Endothelial cell of umbilical vein (primary cell): ENCODE measurements around the gene RELCH. TPM values are rescaled to one million over a fixed set of nuclear protein-coding genes. Genes with fewer than 3 reads are reported as not detected.

Experiments
- BruUV-seq: library from RNA; stranded (reverse); fragments of 400-500 nt; replicated peaks from 2 replicates; lab custom pipeline; 2021; lab: Mats Ljungman, UMichigan
- CTCF ChIA-PET: fragments of 300-600, 350-600 bp; sonication (Branson Sonifier 250); formaldehyde crosslinking; loops from one replicate; lab custom pipeline; 2021; ENCODE audit warnings: antibody characterized with exemption, inconsistent platforms; lab: Charles Lee
- POLR2A ChIA-PET: fragments of 300-600, 350-600 bp; sonication (Branson Sonifier 250); formaldehyde crosslinking; loops from one replicate; lab custom pipeline; 2021; ENCODE audit warnings: antibody characterized with exemption, inconsistent platforms; lab: Charles Lee
- DNase-seq: peaks from one replicate; pipeline ENCODE4 v3.0.0-alpha.2; 2011; ENCODE audit warnings: low read depth, low spot score
- FAIRE-seq: peaks from 2 replicates; lab custom pipeline; 2011; peaks lifted over from hg19 to GRCh38; lab: Jason Lieb, UNC
- H2AFZ ChIP-seq: 2 replicates; pipeline ENCODE4 v1.6.0; 2012; ENCODE audit warnings: low read depth, low read length, control low read depth, inconsistent platforms
- H3K27ac ChIP-seq: 2 replicates; pipeline ENCODE4 v1.5.1; 2011; ENCODE audit warnings: low read depth, mild to moderate bottlenecking, control low read depth, low read length, moderate library complexity; ENCODE audit not compliant: insufficient read depth
- H3K27me3 ChIP-seq, 2 experiments: 2 replicates each; pipeline versions ENCODE4 v1.6.0 to v1.6.1; 2011; ENCODE audit warnings: low read length in 2 of 2, mixed read lengths in 1 of 2; ENCODE audit not compliant: control insufficient read depth in 2 of 2, insufficient read depth in 2 of 2
- H3K36me3 ChIP-seq, 2 experiments: 2 replicates in 1 of 2; 3 replicates in 1 of 2; pipeline ENCODE4 v1.5.1; 2011; ENCODE audit warnings: low read length in 2 of 2, mild to moderate bottlenecking in 1 of 2, moderate library complexity in 1 of 2; ENCODE audit not compliant: control insufficient read depth in 2 of 2, insufficient read depth in 2 of 2; ENCODE audit errors: extremely low read depth in 1 of 2
- H3K4me1 ChIP-seq: 3 replicates; pipeline ENCODE4 v1.5.1; 2011; ENCODE audit warnings: mild to moderate bottlenecking, low read length; ENCODE audit not compliant: control insufficient read depth, insufficient read depth; ENCODE audit errors: extremely low read depth
- H3K4me2 ChIP-seq: 2 replicates; pipeline ENCODE4 v1.6.1; 2011; ENCODE audit warnings: low read length, control low read depth, mixed read lengths; ENCODE audit not compliant: insufficient read depth
- H3K4me3 ChIP-seq, 3 experiments: fragments of 200-600 bp in 1 of 3; sonication (generic), shearing (Covaris generic) in 1 of 3; replicated peaks in 1 of 3; 2 replicates each; pipeline ENCODE4 v1.5.1; 2011 to 2016; ENCODE audit warnings: control low read depth in 3 of 3, low read length in 3 of 3, mild to moderate bottlenecking in 2 of 3, inconsistent platforms in 1 of 3, low read depth in 1 of 3, moderate library complexity in 1 of 3; ENCODE audit not compliant: insufficient read depth in 1 of 3
- H3K79me2 ChIP-seq: 2 replicates; pipeline ENCODE4 v1.6.0; 2012; ENCODE audit warnings: low read length, inconsistent platforms; ENCODE audit not compliant: control insufficient read depth, insufficient read depth
- H3K9ac ChIP-seq: replicated peaks from 2 replicates; pipeline ENCODE3; 2011; ENCODE audit warnings: low read length, control low read depth; ENCODE audit not compliant: insufficient read depth; ENCODE audit errors: extremely low read depth
- H3K9me1 ChIP-seq: replicated peaks from 3 replicates; pipeline ENCODE4 v1.6.0; 2011; ENCODE audit warnings: mild to moderate bottlenecking, low read length; ENCODE audit not compliant: control insufficient read depth, insufficient read depth; ENCODE audit errors: extremely low read depth
- H3K9me3 ChIP-seq: replicated peaks from 2 replicates; pipeline ENCODE4 v1.5.1; 2012; ENCODE audit warnings: low read length, inconsistent platforms; ENCODE audit not compliant: control insufficient read depth, insufficient read depth
- H4K20me1 ChIP-seq: replicated peaks from 2 replicates; pipeline ENCODE3; 2011; ENCODE audit warnings: mild to moderate bottlenecking, low read length; ENCODE audit not compliant: control insufficient read depth, insufficient read depth; ENCODE audit errors: extremely low read depth
- EZH2 ChIP-seq: IDR thresholded peaks from 2 replicates; pipeline ENCODE4 v1.6.1; 2012; ENCODE audit warnings: borderline replicate concordance, low read depth, mild to moderate bottlenecking, moderate library complexity, low read length, inconsistent platforms; ENCODE audit not compliant: severe bottlenecking
- FOS ChIP-seq: IDR thresholded peaks from 2 replicates; pipeline ENCODE4 v1.6.1; 2011; ENCODE audit warnings: mild to moderate bottlenecking, low read length, moderate library complexity, borderline replicate concordance; ENCODE audit not compliant: insufficient read depth
- GATA2 ChIP-seq: IDR thresholded peaks from 2 replicates; pipeline ENCODE4 v1.7.0; 2011; ENCODE audit warnings: low read depth, mild to moderate bottlenecking, moderate library complexity, mixed read lengths, low read length; ENCODE audit not compliant: insufficient read length, insufficient read depth
- POLR2A ChIP-seq: IDR thresholded peaks from 2 replicates; pipeline ENCODE4 v1.6.1; 2012; ENCODE audit warnings: low read depth, mild to moderate bottlenecking, control low read depth, low read length
- POLR2AphosphoS5 ChIP-seq: IDR thresholded peaks from 2 replicates; pipeline ENCODE4 v1.6.1; 2012; ENCODE audit warnings: low read depth, mild to moderate bottlenecking, control low read depth, low read length, moderate library complexity; ENCODE audit not compliant: insufficient read depth
- dilution Hi-C: fragments of 300-500 bp; cut with MboI; formaldehyde crosslinking; loops from one replicate; pipeline ENCODE4 v1.15.0; 2019; ENCODE audit warnings: low sequenced_read_pairs; ENCODE audit not compliant: extremely low pct_ligation_motif_present
- intact Hi-C: fragments of 100-400 bp; cut with micrococcal nuclease; formaldehyde crosslinking; loops from one replicate; pipeline ENCODE4 v1.10.0; 2022
- polyA plus RNA-seq, 4 experiments: library from polyadenylated mRNA; depleted of rRNA in 3 of 4; stranded (reverse) in 3 of 4; unstranded in 1 of 4; fragments of >200 nt; gene quantifications; 2 replicates each; pipeline versions ENCODE4 v1.2.1 to v1.2.3, GENCODE V29; 2011 to 2012; ENCODE audit warnings: missing spikeins in 1 of 4
- total RNA-seq: library from RNA; stranded (reverse); gene quantifications from 2 replicates; pipeline ENCODE4 v1.2.3, GENCODE V29; 2021
- TF ChIP-seq, protein P1 (sequence below), 2 donors: IDR thresholded peaks; 1 replicate in 1 of 2; 2 replicates in 1 of 2; pipeline ENCODE4 v1.5.1; 2011; ENCODE audit warnings: low read length in 2 of 2, mild to moderate bottlenecking in 2 of 2, moderate library complexity in 2 of 2, control low read depth in 1 of 2, inconsistent platforms in 1 of 2, low read depth in 1 of 2; ENCODE audit not compliant: insufficient read depth in 1 of 2; ENCODE audit errors: extremely low read depth in 1 of 2
- TF ChIP-seq, protein P2 (sequence below): IDR thresholded peaks from 2 replicates; pipeline ENCODE4 v1.6.1; 2011; ENCODE audit not compliant: insufficient read depth, insufficient read length

RELCH gene
- total and polyA plus RNA-seq, 2 donors (not counting 3 experiments of a cell fraction or from before 2014, with no cell fraction given): 6.6 to 25.2 TPM

DNA sequence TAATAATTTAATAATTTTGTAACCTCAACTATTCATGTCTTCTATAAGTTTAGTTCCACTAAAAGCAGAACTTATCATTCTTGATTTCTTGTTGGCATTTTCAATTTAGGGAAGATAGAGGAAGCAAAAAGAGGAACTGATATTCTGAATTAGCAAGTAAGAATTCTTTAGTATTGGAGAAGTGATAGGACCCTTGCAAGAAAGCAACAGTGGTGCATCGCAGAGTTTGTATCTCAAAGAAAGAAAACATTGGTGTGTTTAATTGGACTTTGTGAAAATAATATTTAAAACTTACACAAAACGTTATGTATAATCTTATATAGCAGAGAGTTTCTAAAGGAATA lies 101.6 kb downstream of the RELCH start:
- Histone ChIP-seq H3K27me3 (no peaks in the 10 kb centered on the region), H3K36me3 (peaks cover 2 to 13% of the 10 kb centered on the region in 2 experiments), H3K9me1 (no peaks in the 10 kb centered on the region), H3K27ac (no peak overlapping the region), H3K9me3 (no peaks in the 10 kb centered on the region), H2AFZ (no peak overlapping the region), H3K9ac (no peak overlapping the region), H3K4me2 (no peak overlapping the region), H4K20me1 (no peaks in the 10 kb centered on the region), H3K4me1 (no peaks in the 10 kb centered on the region), H3K79me2 (no peaks in the 10 kb centered on the region), H3K4me3 (no peak overlapping the region)
- TF ChIP-seq, protein P1, sequence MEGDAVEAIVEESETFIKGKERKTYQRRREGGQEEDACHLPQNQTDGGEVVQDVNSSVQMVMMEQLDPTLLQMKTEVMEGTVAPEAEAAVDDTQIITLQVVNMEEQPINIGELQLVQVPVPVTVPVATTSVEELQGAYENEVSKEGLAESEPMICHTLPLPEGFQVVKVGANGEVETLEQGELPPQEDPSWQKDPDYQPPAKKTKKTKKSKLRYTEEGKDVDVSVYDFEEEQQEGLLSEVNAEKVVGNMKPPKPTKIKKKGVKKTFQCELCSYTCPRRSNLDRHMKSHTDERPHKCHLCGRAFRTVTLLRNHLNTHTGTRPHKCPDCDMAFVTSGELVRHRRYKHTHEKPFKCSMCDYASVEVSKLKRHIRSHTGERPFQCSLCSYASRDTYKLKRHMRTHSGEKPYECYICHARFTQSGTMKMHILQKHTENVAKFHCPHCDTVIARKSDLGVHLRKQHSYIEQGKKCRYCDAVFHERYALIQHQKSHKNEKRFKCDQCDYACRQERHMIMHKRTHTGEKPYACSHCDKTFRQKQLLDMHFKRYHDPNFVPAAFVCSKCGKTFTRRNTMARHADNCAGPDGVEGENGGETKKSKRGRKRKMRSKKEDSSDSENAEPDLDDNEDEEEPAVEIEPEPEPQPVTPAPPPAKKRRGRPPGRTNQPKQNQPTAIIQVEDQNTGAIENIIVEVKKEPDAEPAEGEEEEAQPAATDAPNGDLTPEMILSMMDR (IDR thresholded peaks at IDR 0.05; ENCODE audit: extremely low read depth in 1 of 2, insufficient read depth in 1 of 2, low read depth in 1 of 2, low read length in 2 of 2): no peak
- TF ChIP-seq POLR2A: no peak
- TF ChIP-seq FOS: no peak
- TF ChIP-seq EZH2: no peak
- TF ChIP-seq, protein P2, sequence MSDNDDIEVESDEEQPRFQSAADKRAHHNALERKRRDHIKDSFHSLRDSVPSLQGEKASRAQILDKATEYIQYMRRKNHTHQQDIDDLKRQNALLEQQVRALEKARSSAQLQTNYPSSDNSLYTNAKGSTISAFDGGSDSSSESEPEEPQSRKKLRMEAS: no peak
- no peak for TF ChIP-seq POLR2AphosphoS5
- no peak for TF ChIP-seq GATA2
- POLR2A ChIA-PET: no interaction called here
- FAIRE-seq (no peak), DNase-seq (no peak)
- dilution Hi-C loops: no loop called here
- intact Hi-C loops: no loop called here
- BruUV-seq: no TSS peak
- CTCF ChIA-PET: interaction anchor here (1.4 kb wide), 1 partner anchor 11 kb away, joined by 3 read pairs; no protein-coding TSS in a partner anchor
